B cell (primary cell): Measurements from ENCODE around the gene CALN1. TPM values are rescaled to one million over a fixed set of nuclear protein-coding genes. Genes with fewer than 3 reads are reported as not detected.
"Not testable (repeated sequence)": the region's sequence is repeated elsewhere in the genome, so short reads cannot be mapped to it uniquely, and the experiment has no call there.

ENCODE experiments used
- ATAC-seq: fragments of 200-7000 bp; cut with Tn5 transposase; one replicate; pipeline ENCODE4 v1.10.0; 2021; ENCODE audit warnings: low read depth, mild to moderate bottlenecking, moderate number of reproducible peaks, moderate library complexity
- CTCF ChIA-PET: fragments of 350-600 bp; sonication (Branson Sonifier 250); formaldehyde crosslinking; loops from one replicate; lab custom pipeline; 2021; ENCODE audit warnings: antibody characterized with exemption, inconsistent platforms; lab: Charles Lee
- POLR2A ChIA-PET: fragments of 350-600 bp; sonication (Branson Sonifier 250); formaldehyde crosslinking; loops from one replicate; lab custom pipeline; 2021; ENCODE audit warnings: antibody characterized with exemption; lab: Charles Lee
- DNase-seq: peaks from one replicate; pipeline ENCODE4 v3.0.0; 2013
- H2AFZ ChIP-seq: 2 replicates; pipeline ENCODE4 v1.6.1; 2012; ENCODE audit warnings: mild to moderate bottlenecking, low read depth, low read length; ENCODE audit not compliant: insufficient read depth, poor library complexity, severe bottlenecking
- H3K27ac ChIP-seq, 2 donors: 1 replicate in 1 of 2; 2 replicates in 1 of 2; pipeline ENCODE4 v1.5.1; 2012 to 2013; ENCODE audit warnings: low read length in 2 of 2, mild to moderate bottlenecking in 2 of 2, moderate library complexity in 1 of 2
- H3K27me3 ChIP-seq, 4 experiments: fragments of 200-600 bp in 1 of 4; sonication (generic) in 1 of 4; replicated peaks in 1 of 4; 1 replicate in 2 of 4; 2 replicates in 2 of 4; pipeline versions ENCODE4 v1.6.1 to v1.7.0; 2013 to 2016; ENCODE audit warnings: low read length in 3 of 4, mild to moderate bottlenecking in 2 of 4, mixed read lengths in 1 of 4, moderate library complexity in 1 of 4; ENCODE audit not compliant: insufficient read depth in 4 of 4, control insufficient read depth in 3 of 4; ENCODE audit errors: control extremely low read depth in 1 of 4
- H3K36me3 ChIP-seq, 2 experiments: replicated peaks in 1 of 2; 1 replicate in 1 of 2; 2 replicates in 1 of 2; pipeline versions ENCODE4 v1.6.1 to v1.7.1; 2013; ENCODE audit warnings: low read length in 1 of 2; ENCODE audit not compliant: insufficient read depth in 2 of 2, control insufficient read depth in 1 of 2; ENCODE audit errors: control extremely low read depth in 1 of 2, extremely low read depth in 1 of 2
- H3K4me1 ChIP-seq, 2 donors: fragments of 200-600 bp in 1 of 2; sonication (generic) in 1 of 2; 1 replicate in 1 of 2; 2 replicates in 1 of 2; pipeline versions ENCODE4 v1.5.1 to v1.6.1; 2013 to 2017; ENCODE audit warnings: low read length in 2 of 2; ENCODE audit not compliant: control insufficient read depth in 2 of 2, insufficient read depth in 2 of 2
- H3K4me2 ChIP-seq: replicated peaks from 2 replicates; pipeline ENCODE3; 2012; ENCODE audit warnings: mild to moderate bottlenecking, low read depth, low read length; ENCODE audit not compliant: poor library complexity, severe bottlenecking
- H3K4me3 ChIP-seq, 5 experiments: fragments of 200-600 bp in 1 of 5; sonication (generic) in 1 of 5; 1 replicate in 3 of 5; 2 replicates in 2 of 5; pipeline versions ENCODE4 v1.5.1 to v1.7.0; 2011 to 2016; ENCODE audit warnings: low read length in 4 of 5, mild to moderate bottlenecking in 4 of 5, low read depth in 2 of 5, control low read depth in 1 of 5, moderate library complexity in 1 of 5; ENCODE audit not compliant: insufficient read depth in 1 of 5; ENCODE audit errors: control extremely low read depth in 1 of 5, extremely low read depth in 1 of 5
- H3K79me2 ChIP-seq: fragments of 200-600 bp; sonication (generic); one replicate; pipeline ENCODE4 v1.6.0; 2016; ENCODE audit warnings: low read length; ENCODE audit not compliant: control insufficient read depth, insufficient read depth
- H3K9ac ChIP-seq: fragments of 200-600 bp; sonication (generic); 2 replicates; pipeline ENCODE4 v1.6.1; 2017; ENCODE audit warnings: mild to moderate bottlenecking, low read length, moderate library complexity
- H3K9me3 ChIP-seq, 3 donors: one replicate each; pipeline versions ENCODE4 v1.6.1 to v1.7.1; 2013; ENCODE audit warnings: low read length in 2 of 3; ENCODE audit not compliant: control insufficient read depth in 2 of 3, insufficient read depth in 1 of 3; ENCODE audit errors: control extremely low read depth in 1 of 3
- H4K20me1 ChIP-seq: 2 replicates; pipeline ENCODE4 v1.6.0; 2012; ENCODE audit warnings: mild to moderate bottlenecking, low read length; ENCODE audit not compliant: insufficient read depth, control insufficient read depth, poor library complexity, severe bottlenecking
- H3K27ac Mint-ChIP-seq: one replicate; pipeline ENCODE4 v1.8.0; 2021; ENCODE audit warnings: mixed read lengths
- H3K27me3 Mint-ChIP-seq: one replicate; pipeline ENCODE4 v1.8.0; 2021; ENCODE audit warnings: mixed read lengths
- H3K4me1 Mint-ChIP-seq: one replicate; pipeline ENCODE4 v1.8.0; 2021; ENCODE audit warnings: mixed read lengths
- H3K4me3 Mint-ChIP-seq: one replicate; pipeline ENCODE4 v1.8.0; 2021; ENCODE audit warnings: mixed read lengths
- H3K9me3 Mint-ChIP-seq: one replicate; pipeline ENCODE4 v1.8.0; 2022; ENCODE audit warnings: mixed read lengths; ENCODE audit not compliant: insufficient read depth
- EZH2 ChIP-seq: IDR thresholded peaks from 2 replicates; pipeline ENCODE4 v1.6.1; 2012; ENCODE audit warnings: borderline replicate concordance, low read depth, mild to moderate bottlenecking, moderate library complexity, low read length; ENCODE audit not compliant: insufficient read depth, poor library complexity, severe bottlenecking
- WGBS: methylation state at CpG from one replicate; pipeline ENCODE4 v1.1.5; 2013; ENCODE audit warnings: missing lambda C conversion rate; ENCODE audit not compliant: insufficient coverage; 5-methylcytosine and 5-hydroxymethylcytosine counted together
- intact Hi-C: fragments of 100-400 bp; cut with micrococcal nuclease; formaldehyde crosslinking; loops from one replicate; pipeline ENCODE4 v1.10.0; 2022
- polyA plus RNA-seq: library from polyadenylated mRNA; depleted of rRNA; stranded (reverse); fragments of >200 nt; gene quantifications from 2 replicates; pipeline ENCODE4 v1.2.3, GENCODE V29; 2012
- total RNA-seq, 2 donors: library from RNA; stranded (reverse); fragments of 120-200 nt in 1 of 2; gene quantifications; 1 replicate in 1 of 2; 2 replicates in 1 of 2; pipeline versions ENCODE4 v1.2.3 to v1.2.4, GENCODE V29; 2013 to 2022
- TF ChIP-seq, protein P1 (sequence below): fragments of 200-600 bp; IDR thresholded peaks from one replicate; pipeline ENCODE4 v1.8.0; 2022; ENCODE audit warnings: antibody characterized with exemption, mild to moderate bottlenecking

CALN1 gene
- total and polyA plus RNA-seq, 2 donors (not counting 1 experiment from before 2014, with no cell fraction given), result not detected

DNA sequence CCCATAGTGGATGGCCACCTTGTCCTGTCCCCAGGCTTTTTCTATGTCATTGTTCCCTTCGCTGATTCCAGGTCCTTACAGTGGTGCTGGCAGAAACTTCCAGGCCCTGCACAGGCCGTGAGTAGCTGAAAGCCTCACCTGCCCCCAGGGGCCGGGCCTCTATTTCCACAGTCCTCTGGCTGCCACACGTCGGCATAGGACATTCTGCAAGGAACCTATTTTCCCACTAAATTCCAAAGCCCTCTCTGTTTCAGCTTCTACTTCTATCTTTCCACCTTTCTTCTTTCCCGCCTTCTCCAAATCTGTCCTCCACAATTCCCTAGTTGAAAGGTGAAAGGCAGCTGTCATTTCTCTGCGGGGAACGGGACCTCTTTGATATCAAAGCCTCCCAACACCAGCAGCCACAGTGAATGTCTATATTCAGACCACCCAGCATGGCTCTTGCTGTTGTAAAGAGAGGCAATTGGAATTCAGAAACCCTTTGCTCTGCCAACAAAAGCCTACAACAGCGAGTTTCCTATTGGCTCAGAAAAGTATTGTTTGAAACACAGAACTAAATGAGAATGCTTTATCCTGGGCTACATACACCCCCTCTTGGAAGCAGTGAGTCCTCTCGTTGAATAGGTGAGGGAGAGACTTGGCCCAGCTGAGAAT is 672.5 kb downstream of the CALN1 start:
- no peaks in the 10 kb centered on the region for H3K79me2 ChIP-seq
- no peak overlapping the region for H3K4me2 ChIP-seq
- no peak overlapping the region for H3K9ac ChIP-seq
- Mint-ChIP-seq H3K9me3 (no peaks in the 10 kb centered on the region), H3K4me1 (no peaks in the 10 kb centered on the region), H3K4me3 (no peak overlapping the region), H3K27ac (no peak overlapping the region), H3K27me3 (no peaks in the 10 kb centered on the region)
- intact Hi-C loops, result no loop called here
- no peaks in the 10 kb centered on the region for H3K36me3 ChIP-seq
- no peak overlapping the region for H3K27ac ChIP-seq
- no peaks in the 10 kb centered on the region for H3K27me3 ChIP-seq
- WGBS, result 95% methylated on average over 6 of the region's 10 CpGs
- ChIA-PET POLR2A (no interaction called here), CTCF (interaction anchor here (1.1 kb wide), 1 partner anchor 13 kb away, joined by 3 read pairs; no protein-coding TSS in a partner anchor)
- DNase-seq, result no peak
- H4K20me1 ChIP-seq, result no peaks in the 10 kb centered on the region
- H3K9me3 ChIP-seq, result no peaks in the 10 kb centered on the region
- ATAC-seq, result no peak
- H2AFZ ChIP-seq, result no peak overlapping the region
- TF ChIP-seq EZH2, result no peak
- TF ChIP-seq, protein P1, sequence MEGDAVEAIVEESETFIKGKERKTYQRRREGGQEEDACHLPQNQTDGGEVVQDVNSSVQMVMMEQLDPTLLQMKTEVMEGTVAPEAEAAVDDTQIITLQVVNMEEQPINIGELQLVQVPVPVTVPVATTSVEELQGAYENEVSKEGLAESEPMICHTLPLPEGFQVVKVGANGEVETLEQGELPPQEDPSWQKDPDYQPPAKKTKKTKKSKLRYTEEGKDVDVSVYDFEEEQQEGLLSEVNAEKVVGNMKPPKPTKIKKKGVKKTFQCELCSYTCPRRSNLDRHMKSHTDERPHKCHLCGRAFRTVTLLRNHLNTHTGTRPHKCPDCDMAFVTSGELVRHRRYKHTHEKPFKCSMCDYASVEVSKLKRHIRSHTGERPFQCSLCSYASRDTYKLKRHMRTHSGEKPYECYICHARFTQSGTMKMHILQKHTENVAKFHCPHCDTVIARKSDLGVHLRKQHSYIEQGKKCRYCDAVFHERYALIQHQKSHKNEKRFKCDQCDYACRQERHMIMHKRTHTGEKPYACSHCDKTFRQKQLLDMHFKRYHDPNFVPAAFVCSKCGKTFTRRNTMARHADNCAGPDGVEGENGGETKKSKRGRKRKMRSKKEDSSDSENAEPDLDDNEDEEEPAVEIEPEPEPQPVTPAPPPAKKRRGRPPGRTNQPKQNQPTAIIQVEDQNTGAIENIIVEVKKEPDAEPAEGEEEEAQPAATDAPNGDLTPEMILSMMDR, result no peak
- no peaks in the 10 kb centered on the region for H3K4me1 ChIP-seq
- no peak overlapping the region for H3K4me3 ChIP-seq

DNA sequence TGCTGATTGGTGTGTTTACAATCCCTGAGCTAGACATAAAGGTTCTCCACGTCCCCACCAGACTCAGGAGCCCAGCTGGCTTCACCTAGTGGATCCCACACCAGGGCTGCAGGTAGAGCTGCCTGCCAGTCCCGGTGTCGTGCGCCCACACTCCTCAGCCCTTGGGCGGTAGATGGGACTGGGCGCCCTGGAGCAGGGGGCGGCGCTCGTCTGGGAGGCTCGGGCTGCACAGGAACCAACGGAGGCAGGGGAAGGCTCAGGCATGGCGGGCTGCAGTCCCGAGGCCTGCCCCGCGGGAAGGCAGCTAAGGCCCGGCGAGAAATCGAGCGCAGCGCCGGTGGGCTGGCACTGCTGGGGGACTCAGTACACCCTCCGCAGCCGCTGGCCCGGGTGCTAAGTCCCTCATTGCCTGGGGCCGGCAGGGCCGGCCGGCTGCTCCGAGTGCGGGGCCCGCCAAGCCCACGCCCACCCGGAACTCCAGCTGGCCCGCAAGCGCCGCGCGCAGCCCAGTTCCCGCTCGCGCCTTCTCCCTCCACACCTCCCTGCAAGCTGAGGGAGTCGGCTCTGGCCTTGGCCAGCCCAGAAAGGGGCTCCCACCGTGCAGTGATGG is 674.1 kb downstream of the CALN1 start:
- H3K36me3 ChIP-seq, H3K4me3 Mint-ChIP-seq, H4K20me1 ChIP-seq, ATAC-seq, H3K9ac ChIP-seq, H3K27ac Mint-ChIP-seq, H3K9me3 ChIP-seq, H3K27me3 ChIP-seq, intact Hi-C loops, H3K79me2 ChIP-seq, DNase-seq, H3K27me3 Mint-ChIP-seq, H3K27ac ChIP-seq, H3K4me2 ChIP-seq, H3K4me1 Mint-ChIP-seq, H3K9me3 Mint-ChIP-seq, H2AFZ ChIP-seq, H3K4me3 ChIP-seq, H3K4me1 ChIP-seq, POLR2A ChIA-PET: not testable (repeated sequence)
- CTCF ChIA-PET, result interaction anchor here (2.0 kb wide), 1 partner anchor 14 kb away, joined by 4 read pairs; no protein-coding TSS in a partner anchor
- WGBS, result 92% methylated on average over 25 of the region's 42 CpGs
